GM12874 (cell line): ENCODE results near the gene TSHZ3.

Experiments used
- TF ChIP-seq, protein P1 (sequence below): IDR thresholded peaks from 2 replicates; pipeline ENCODE4 v1.5.1; 2011; ENCODE audit warnings: low read depth, mild to moderate bottlenecking, control low read depth, low read length, moderate library complexity; ENCODE audit not compliant: insufficient read depth

The TSHZ3 gene

DNA sequence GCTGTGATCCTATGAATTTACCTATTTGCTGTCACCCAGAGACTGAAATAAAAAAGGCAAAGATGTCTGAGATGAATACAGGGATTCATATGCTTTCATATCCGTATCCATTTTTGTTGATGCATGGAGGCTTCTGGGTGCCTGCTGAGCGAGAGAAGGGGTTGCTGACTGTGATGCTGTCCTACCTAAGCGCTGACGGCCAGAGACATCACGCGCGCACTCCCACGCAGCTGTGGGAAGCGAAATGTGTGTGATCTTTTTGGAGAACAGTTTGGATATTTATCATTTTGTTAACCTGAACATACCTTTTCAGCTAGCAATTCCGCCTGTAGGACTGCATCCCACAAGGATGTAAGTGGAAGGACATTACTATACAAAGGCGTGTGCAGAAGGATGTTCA lies 23.9 kb downstream of the TSHZ3 start:
- TF ChIP-seq, protein P1, sequence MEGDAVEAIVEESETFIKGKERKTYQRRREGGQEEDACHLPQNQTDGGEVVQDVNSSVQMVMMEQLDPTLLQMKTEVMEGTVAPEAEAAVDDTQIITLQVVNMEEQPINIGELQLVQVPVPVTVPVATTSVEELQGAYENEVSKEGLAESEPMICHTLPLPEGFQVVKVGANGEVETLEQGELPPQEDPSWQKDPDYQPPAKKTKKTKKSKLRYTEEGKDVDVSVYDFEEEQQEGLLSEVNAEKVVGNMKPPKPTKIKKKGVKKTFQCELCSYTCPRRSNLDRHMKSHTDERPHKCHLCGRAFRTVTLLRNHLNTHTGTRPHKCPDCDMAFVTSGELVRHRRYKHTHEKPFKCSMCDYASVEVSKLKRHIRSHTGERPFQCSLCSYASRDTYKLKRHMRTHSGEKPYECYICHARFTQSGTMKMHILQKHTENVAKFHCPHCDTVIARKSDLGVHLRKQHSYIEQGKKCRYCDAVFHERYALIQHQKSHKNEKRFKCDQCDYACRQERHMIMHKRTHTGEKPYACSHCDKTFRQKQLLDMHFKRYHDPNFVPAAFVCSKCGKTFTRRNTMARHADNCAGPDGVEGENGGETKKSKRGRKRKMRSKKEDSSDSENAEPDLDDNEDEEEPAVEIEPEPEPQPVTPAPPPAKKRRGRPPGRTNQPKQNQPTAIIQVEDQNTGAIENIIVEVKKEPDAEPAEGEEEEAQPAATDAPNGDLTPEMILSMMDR: no peak

DNA sequence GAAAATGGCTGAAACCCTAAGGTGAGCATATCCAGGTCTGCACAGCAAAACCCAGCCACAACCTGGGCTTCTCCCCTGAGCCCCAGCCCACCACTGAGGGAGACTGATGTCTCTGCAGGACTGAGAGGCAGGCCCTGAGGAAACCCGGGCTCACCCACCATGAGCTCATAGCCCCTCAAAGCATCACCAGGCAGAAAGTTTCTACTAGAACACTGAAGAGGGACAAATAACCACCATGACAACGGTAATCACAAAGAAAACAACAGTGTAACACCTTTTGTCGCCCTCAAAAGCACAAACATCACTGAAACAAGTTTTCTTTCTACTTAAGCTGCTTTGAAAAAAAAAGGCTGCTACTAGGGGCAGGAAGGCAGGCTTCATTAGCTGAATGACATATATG lies 29.8 kb downstream of the TSHZ3 start:
- TF ChIP-seq, protein P1: no peak

DNA sequence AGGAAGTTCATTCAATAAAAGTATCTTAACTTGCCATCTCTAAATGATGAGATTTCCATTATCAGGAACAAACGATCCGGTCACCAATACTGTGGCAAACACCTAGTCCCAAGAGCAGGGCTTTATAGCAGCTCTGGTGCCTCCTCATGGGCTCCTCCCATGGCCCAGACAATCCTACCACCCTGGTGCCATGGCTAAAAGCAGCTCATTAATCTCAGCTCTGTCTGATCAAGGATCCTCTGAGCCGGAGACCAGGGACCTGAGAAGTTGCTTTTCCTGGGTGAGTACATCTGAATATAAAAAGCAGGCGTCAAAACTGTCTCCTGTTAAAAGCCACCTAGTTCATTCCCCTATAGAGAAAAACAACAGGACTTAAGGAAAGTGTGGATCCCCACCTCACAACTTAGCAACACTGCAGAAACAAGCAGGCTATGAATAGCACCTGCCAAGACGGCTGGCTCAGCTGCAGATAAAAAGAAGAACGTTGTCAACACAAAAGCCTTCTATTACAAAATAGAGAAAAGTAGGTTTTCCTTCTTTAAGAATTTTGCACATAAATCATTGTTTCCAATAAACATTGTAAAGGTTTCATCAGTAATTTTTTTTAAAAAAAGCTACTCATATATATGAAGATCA lies 30.3 kb downstream of the TSHZ3 start:
- TF ChIP-seq, protein P1: no peak

DNA sequence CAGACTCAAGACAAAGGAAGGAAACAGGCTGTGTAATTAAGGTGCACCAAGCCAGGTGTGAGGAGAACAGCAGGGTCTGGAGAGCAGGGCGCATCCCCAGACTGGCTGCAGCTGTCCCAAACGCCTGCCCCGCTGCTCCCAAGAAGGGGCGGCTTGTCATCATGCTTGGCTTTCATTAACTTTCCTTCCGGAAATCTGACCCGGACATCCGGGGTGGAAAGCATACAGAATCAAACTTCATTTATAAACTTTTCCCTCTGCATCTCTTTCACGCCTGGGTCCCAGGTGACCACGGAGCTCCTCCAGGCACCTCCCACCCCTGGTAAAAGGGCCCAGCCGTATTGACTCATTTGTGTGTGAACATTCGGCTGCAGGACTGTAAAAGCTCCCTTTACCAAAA lies 31.7 kb downstream of the TSHZ3 start:
- TF ChIP-seq, protein P1: no peak

DNA sequence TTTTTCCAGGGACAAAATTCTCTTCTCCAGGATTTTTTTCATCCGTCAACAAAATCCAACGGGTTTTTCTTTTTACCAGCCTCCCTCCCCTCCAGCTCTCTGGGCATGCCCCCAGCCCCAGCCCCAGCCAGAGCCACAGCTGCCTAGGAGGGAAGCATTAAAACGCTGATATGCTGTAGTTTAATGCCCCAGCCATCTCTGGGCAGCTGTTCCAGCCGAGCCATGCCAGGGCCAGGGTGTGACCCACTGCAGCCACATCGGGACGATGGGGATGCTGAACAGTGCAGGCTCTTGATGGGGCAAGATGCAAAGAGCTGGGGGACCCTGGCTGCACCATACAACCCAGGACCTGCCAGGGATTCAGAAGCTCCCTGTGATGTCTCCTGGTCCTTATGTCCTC lies 32.1 kb downstream of the TSHZ3 start:
- TF ChIP-seq, protein P1: no peak

DNA sequence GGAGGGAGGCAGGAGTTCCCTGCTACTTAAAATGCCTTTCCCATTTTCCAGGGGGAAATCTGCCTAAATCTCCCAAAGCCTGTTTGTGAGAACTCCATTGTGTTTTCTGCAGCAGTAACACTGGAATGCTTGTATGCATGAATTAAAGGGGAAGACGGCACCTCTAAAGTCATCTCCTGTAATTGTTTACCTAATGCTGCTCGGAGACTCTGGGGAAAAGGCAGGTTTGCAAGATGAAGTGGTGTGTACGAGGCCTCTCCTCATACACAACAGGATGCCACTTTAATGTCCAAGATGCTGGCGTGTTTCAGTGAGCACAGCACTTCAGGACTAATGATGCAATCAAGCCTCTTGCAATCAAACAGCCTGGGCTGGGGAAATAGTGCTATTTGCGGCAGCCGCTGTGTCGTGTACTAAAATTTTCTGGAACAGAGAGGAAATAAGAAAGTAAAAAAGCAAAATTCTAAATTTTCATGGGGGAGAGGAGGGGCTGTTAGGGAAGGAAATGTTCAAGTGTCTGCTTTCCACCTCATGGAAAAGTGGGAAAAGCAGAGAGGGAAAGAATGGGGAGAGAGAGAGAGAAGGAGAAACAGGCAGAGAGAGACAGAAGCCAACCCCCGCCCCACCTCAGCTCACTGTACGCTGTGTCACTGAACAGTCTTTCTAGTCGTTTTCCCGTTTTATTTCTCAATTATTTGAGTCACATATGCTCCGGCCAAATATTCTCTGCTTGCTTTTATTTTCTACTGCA lies 32.9 kb downstream of the TSHZ3 start:
- TF ChIP-seq, protein P1: no peak

DNA sequence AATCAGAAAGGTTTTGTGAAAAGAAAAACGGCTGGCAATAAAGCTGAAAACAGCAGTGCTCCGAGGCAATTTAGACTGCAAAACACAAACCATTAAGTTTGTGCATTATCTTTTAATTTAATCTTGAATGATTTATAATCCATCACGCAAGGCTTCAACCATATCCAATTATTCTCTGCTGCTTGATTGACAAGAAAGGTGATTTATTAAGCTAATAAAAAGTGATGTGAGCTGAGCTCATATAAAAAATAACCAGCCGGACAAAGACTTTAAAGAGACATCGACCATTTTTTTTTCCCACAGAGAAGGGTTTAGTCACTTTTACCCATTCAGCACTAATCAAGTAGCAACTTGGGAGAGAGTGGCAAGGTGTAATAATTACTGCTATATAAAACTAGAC lies 33.6 kb downstream of the TSHZ3 start:
- TF ChIP-seq, protein P1: no peak
